SU-DHL-6 (cell line): ENCODE results near the gene SORCS2.

ENCODE experiments used
- CTCF ChIP-seq: fragments of 200-600 bp; sonication (generic); IDR thresholded peaks from one replicate; pipeline ENCODE4 v1.5.1; 2017; ENCODE audit warnings: antibody characterized with exemption, mild to moderate bottlenecking, low read length, moderate library complexity; ENCODE audit not compliant: insufficient read depth, poor library complexity, severe bottlenecking
- EZH2phosphoT487 ChIP-seq: fragments of 200-600 bp; sonication (generic), shearing (Covaris generic); conservative IDR thresholded peaks from 2 replicates; pipeline ENCODE4 v1.6.1; 2018; ENCODE audit warnings: mild to moderate bottlenecking, antibody characterized with exemption, low read length, moderate library complexity, mixed read lengths

GRCh38 chr4:7759216-7759615 is 566.9 kb downstream of the SORCS2 start:
- TF ChIP-seq CTCF (no peak), EZH2phosphoT487 (no peak)
